GM19239 (cell line): Measurements from ENCODE around the gene USP24.
"Not testable (repeated sequence)": the region's sequence is repeated elsewhere in the genome, so short reads cannot be mapped to it uniquely, and the experiment has no call there.

Source experiments
- DNase-seq: peaks from one replicate; pipeline ENCODE4 v3.0.0; 2011; ENCODE audit warnings: low spot score; ENCODE audit not compliant: insufficient read length
- FAIRE-seq: peaks from 2 replicates; lab custom pipeline; 2011; peaks lifted over from hg19 to GRCh38; lab: Jason Lieb, UNC

The USP24 gene

GRCh38 chr1:55199735-55200134, 15.4 kb downstream of the USP24 start:
- FAIRE-seq, DNase-seq: not testable (repeated sequence)

GRCh38 chr1:55198044-55198443, 17.1 kb downstream of the USP24 start:
- FAIRE-seq (no peak), DNase-seq (no peak)

GRCh38 chr1:55197099-55197498, 18.1 kb downstream of the USP24 start:
- DNase-seq (no peak), FAIRE-seq (no peak)

GRCh38 chr1:55196433-55197035, 18.6 kb downstream of the USP24 start:
- FAIRE-seq (no peak), DNase-seq (no peak)

GRCh38 chr1:55195521-55196233, 19.5 kb downstream of the USP24 start:
- FAIRE-seq (peak; percentile 86), DNase-seq (no peak)

- FAIRE-seq: no peak
- no peak for DNase-seq
These were observed 20.3 kb downstream of the USP24 start for GRCh38 chr1:55194851-55195250.

- FAIRE-seq: no peak
- no peak for DNase-seq
These were observed 23.1 kb downstream of the USP24 start for GRCh38 chr1:55192093-55192492.

GRCh38 chr1:55191219-55191952, 23.8 kb downstream of the USP24 start:
- not testable (repeated sequence) for FAIRE-seq, DNase-seq

- DNase-seq: no peak
- no peak for FAIRE-seq
These were observed 25.1 kb downstream of the USP24 start for GRCh38 chr1:55190109-55190508.

GRCh38 chr1:55188909-55189308, 26.3 kb downstream of the USP24 start:
- FAIRE-seq: no peak
- DNase-seq: no peak

- DNase-seq (no peak), FAIRE-seq (no peak)
These were observed 29.3 kb downstream of the USP24 start for GRCh38 chr1:55185832-55186231.

GRCh38 chr1:55184859-55185258, 30.3 kb downstream of the USP24 start:
- no peak for DNase-seq
- FAIRE-seq: no peak

GRCh38 chr1:55181666-55182065, 33.5 kb downstream of the USP24 start:
- FAIRE-seq: peak; percentile 33

GRCh38 chr1:55180075-55180670, 35.0 kb downstream of the USP24 start:
- FAIRE-seq (no peak), DNase-seq (no peak)

More at GRCh38 chr1:55181666-55182065, 33.5 kb downstream of the USP24 start:
- no peak for DNase-seq

GRCh38 chr1:55179177-55179835, 35.9 kb downstream of the USP24 start:
- DNase-seq: no peak
- no peak for FAIRE-seq

- FAIRE-seq (no peak), DNase-seq (no peak)
These were observed 42.5 kb downstream of the USP24 start for GRCh38 chr1:55172687-55173086.

- no peak for DNase-seq
These were observed 42.9 kb downstream of the USP24 start for GRCh38 chr1:55172272-55172671.

GRCh38 chr1:55171694-55172093, 43.5 kb downstream of the USP24 start:
- no peak for FAIRE-seq

More at GRCh38 chr1:55172272-55172671, 42.9 kb downstream of the USP24 start:
- FAIRE-seq: no peak

GRCh38 chr1:55170426-55170825, 44.7 kb downstream of the USP24 start:
- FAIRE-seq (no peak), DNase-seq (no peak)

More at GRCh38 chr1:55171694-55172093, 43.5 kb downstream of the USP24 start:
- DNase-seq: no peak

GRCh38 chr1:55169126-55169525, 46.0 kb downstream of the USP24 start:
- no peak for FAIRE-seq

More at GRCh38 chr1:55169126-55169525, 46.0 kb downstream of the USP24 start:
- no peak for DNase-seq
